K562 (cell line): Measurements from ENCODE around the gene UBE2L3. TPM values are rescaled to one million over a fixed set of nuclear protein-coding genes. Genes with fewer than 3 reads are reported as not detected.

Experiments used
- BRF1 ChIP-seq: IDR thresholded peaks from 3 replicates; pipeline ENCODE4 v1.6.1; 2011; ENCODE audit warnings: borderline replicate concordance, mild to moderate bottlenecking; ENCODE audit not compliant: insufficient read length; ENCODE audit errors: extremely low read depth
- CBFA2T2 ChIP-seq: fragments of 450-650 bp; conservative IDR thresholded peaks from 2 replicates; pipeline ENCODE4 v1.6.1; 2017; ENCODE audit warnings: mild to moderate bottlenecking
- CHCHD3 ChIP-seq: fragments of 250-450 bp; sonication (Bioruptor Pico); IDR thresholded peaks from 2 replicates; pipeline ENCODE4 v2.1.2; 2022; ENCODE audit warnings: mild to moderate bottlenecking
- DACH1 ChIP-seq: fragments of 450-650 bp; IDR thresholded peaks from 2 replicates; pipeline ENCODE4 v1.6.1; 2018; ENCODE audit not compliant: partially characterized antibody
- ETV6 ChIP-seq, 3 experiments: fragments of 150-350 bp in 1 of 3; sonication (generic) in 1 of 3; formaldehyde crosslinking in 1 of 3; IDR thresholded peaks; 2 replicates each; pipeline versions ENCODE4 v1.6.1 to v1.8.0; 2014 to 2022; ENCODE audit warnings: borderline replicate concordance in 2 of 3, low read depth in 2 of 3, antibody characterized with exemption in 1 of 3, low read length in 1 of 3, mild to moderate bottlenecking in 1 of 3, missing genetic modification reagents in 1 of 3
- FUS ChIP-seq: fragments of 200-400 bp; formaldehyde crosslinking; optimal IDR thresholded peaks from 2 replicates; pipeline ENCODE3; 2017; ENCODE audit warnings: low read depth, low read length
- HSF4 ChIP-seq: fragments of 250-450 bp; sonication (Bioruptor Pico); IDR thresholded peaks from 2 replicates; pipeline ENCODE4 v2.1.2; 2022; ENCODE audit warnings: mild to moderate bottlenecking, moderate library complexity, borderline replicate concordance
- KDM5B ChIP-seq: fragments of 200-600 bp; sonication (generic); IDR thresholded peaks from 2 replicates; pipeline ENCODE4 v1.6.1; 2012; ENCODE audit warnings: low read depth, mild to moderate bottlenecking, moderate library complexity, low read length, control low read depth, inconsistent platforms; ENCODE audit not compliant: insufficient replicate concordance
- MTF1 ChIP-seq: fragments of 250-450 bp; sonication (Bioruptor Pico); IDR thresholded peaks from 2 replicates; pipeline ENCODE4 v1.9.0; 2021; ENCODE audit warnings: moderate library complexity, mild to moderate bottlenecking, inconsistent platforms, borderline replicate concordance
- PML ChIP-seq: IDR thresholded peaks from 2 replicates; pipeline ENCODE4 v1.6.1; 2012; ENCODE audit warnings: low read length, inconsistent platforms
- POLR2AphosphoS5 ChIP-seq: IDR thresholded peaks from 2 replicates; pipeline ENCODE4 v1.6.1; 2011; ENCODE audit warnings: mild to moderate bottlenecking, low read depth, low read length, moderate library complexity; ENCODE audit not compliant: control insufficient read depth, insufficient read depth
- PRMT5 ChIP-seq: sonication (generic); formaldehyde crosslinking; IDR thresholded peaks from 2 replicates; pipeline ENCODE4 v1.5.0; 2020; ENCODE audit warnings: missing genetic modification reagents
- RFX5 ChIP-seq: IDR thresholded peaks from 2 replicates; pipeline ENCODE4 v1.6.1; 2011; ENCODE audit warnings: low read depth, mild to moderate bottlenecking, improper control_type of control experiment, low read length
- SMAD3 ChIP-seq: fragments of 450-650 bp; formaldehyde crosslinking; conservative IDR thresholded peaks from 2 replicates; pipeline ENCODE4 v1.4.0; 2020; ENCODE audit warnings: mild to moderate bottlenecking
- USF2 ChIP-seq: sonication (generic); formaldehyde crosslinking; IDR thresholded peaks from 2 replicates; pipeline ENCODE4 v1.5.0; 2020; ENCODE audit warnings: missing genetic modification reagents
- ZNF239 ChIP-seq: fragments of 250-450 bp; sonication (Bioruptor Pico); IDR thresholded peaks from 2 replicates; pipeline ENCODE4 v1.4.0; 2020; ENCODE audit warnings: mild to moderate bottlenecking
- ZNF436 ChIP-seq: fragments of 250-450, 450-650 bp; sonication (Bioruptor Pico); formaldehyde crosslinking; IDR thresholded peaks from 2 replicates; pipeline ENCODE4 v1.7.0; 2020; ENCODE audit warnings: mild to moderate bottlenecking
- polyA plus RNA-seq, 8 experiments: library from polyadenylated mRNA; depleted of rRNA in 4 of 8; stranded (reverse) in 5 of 8; unstranded in 3 of 8; fragments of >200 nt; fragmentation: Nextera tagmentation in 2 of 8; fragmentation: Illumina TruSeq in 1 of 8; extraction: Ambion mirVana in 2 of 8; extraction: Trizol in 1 of 8; gene quantifications; 2 replicates each; pipeline versions ENCODE4 v1.2.1 to v1.2.3, GENCODE V29; 2011 to 2014; ENCODE audit warnings: inconsistent platforms in 1 of 8, missing spikeins in 1 of 8
- total RNA-seq, 7 experiments: library from RNA; depleted of rRNA in 6 of 7; stranded (reverse); fragments of >200 nt in 6 of 7; fragmentation: Illumina TruSeq in 2 of 7; extraction: Trizol in 2 of 7; gene quantifications; 2 replicates each; pipeline versions ENCODE4 v1.2.1 to v1.2.3, GENCODE V29; 2011 to 2021; ENCODE audit warnings: low replicate concordance in 1 of 7
- TF ChIP-seq, protein P1 (sequence below): sonication (generic); formaldehyde crosslinking; IDR thresholded peaks from 2 replicates; pipeline ENCODE4 v1.8.0; 2022; ENCODE audit warnings: missing genetic modification reagents, mild to moderate bottlenecking, borderline replicate concordance
- TF ChIP-seq, protein P2 (sequence below): fragments of 450-650 bp; formaldehyde crosslinking; IDR thresholded peaks from 2 replicates; pipeline ENCODE4 v1.4.0; 2020; ENCODE audit warnings: mild to moderate bottlenecking, moderate library complexity
- TF ChIP-seq, protein P3 (sequence below): sonication (generic); formaldehyde crosslinking; IDR thresholded peaks from 2 replicates; pipeline ENCODE4 v1.8.1; 2022; ENCODE audit warnings: missing genetic modification reagents
- TF ChIP-seq, protein P4 (sequence below): sonication (generic); formaldehyde crosslinking; IDR thresholded peaks from 2 replicates; pipeline ENCODE4 v1.9.0; 2022; ENCODE audit warnings: mild to moderate bottlenecking, missing genetic modification reagents

The UBE2L3 gene
- total and polyA plus RNA-seq, 9 of the 15 experiments (the other 6 are each of a cell fraction or from before 2014, with no cell fraction given) = 215 to 625 (median 285) TPM

GRCh38 chr22:21590809-21591641 is 23.5 kb downstream of the UBE2L3 start (continued):
- TF ChIP-seq POLR2AphosphoS5 (0 out of 2 replicates have a peak, but pooled peaks have one; percentile 2), HSF4 (CRISPR knock-in tag) (no peak), ZNF239 (CRISPR knock-in tag) (no peak), BRF1 (no peak), MTF1 (CRISPR knock-in tag) (peak; percentile 56; the same call in 1 of the 2 replicates), CBFA2T2 (no peak), CHCHD3 (CRISPR knock-in tag) (no peak), FUS (no peak), SMAD3 (CRISPR knock-in tag) (no peak), KDM5B (no peak), PML (0 out of 2 replicates have a peak, but pooled peaks have one; percentile 2), ETV6 (IDR thresholded peaks at IDR 0.05; ENCODE audit: borderline replicate concordance in 1 of 2, low read depth in 2 of 2, low read length in 1 of 2) (no peak), ETV6 (CRISPR knock-in tag; IDR thresholded peaks at IDR 0.05; ENCODE audit: borderline replicate concordance) (no peak), DACH1 (no peak), RFX5 (no peak), ZNF436 (CRISPR knock-in tag) (0 out of 2 replicates have a peak, but pooled peaks have one; percentile 26), PRMT5 (CRISPR knock-in tag) (no peak), USF2 (peak; percentile 14; the same call in 1 of the 2 replicates)
- TF ChIP-seq, protein P1, sequence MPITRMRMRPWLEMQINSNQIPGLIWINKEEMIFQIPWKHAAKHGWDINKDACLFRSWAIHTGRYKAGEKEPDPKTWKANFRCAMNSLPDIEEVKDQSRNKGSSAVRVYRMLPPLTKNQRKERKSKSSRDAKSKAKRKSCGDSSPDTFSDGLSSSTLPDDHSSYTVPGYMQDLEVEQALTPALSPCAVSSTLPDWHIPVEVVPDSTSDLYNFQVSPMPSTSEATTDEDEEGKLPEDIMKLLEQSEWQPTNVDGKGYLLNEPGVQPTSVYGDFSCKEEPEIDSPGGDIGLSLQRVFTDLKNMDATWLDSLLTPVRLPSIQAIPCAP (CRISPR knock-in tag) = no peak
- TF ChIP-seq, protein P2, sequence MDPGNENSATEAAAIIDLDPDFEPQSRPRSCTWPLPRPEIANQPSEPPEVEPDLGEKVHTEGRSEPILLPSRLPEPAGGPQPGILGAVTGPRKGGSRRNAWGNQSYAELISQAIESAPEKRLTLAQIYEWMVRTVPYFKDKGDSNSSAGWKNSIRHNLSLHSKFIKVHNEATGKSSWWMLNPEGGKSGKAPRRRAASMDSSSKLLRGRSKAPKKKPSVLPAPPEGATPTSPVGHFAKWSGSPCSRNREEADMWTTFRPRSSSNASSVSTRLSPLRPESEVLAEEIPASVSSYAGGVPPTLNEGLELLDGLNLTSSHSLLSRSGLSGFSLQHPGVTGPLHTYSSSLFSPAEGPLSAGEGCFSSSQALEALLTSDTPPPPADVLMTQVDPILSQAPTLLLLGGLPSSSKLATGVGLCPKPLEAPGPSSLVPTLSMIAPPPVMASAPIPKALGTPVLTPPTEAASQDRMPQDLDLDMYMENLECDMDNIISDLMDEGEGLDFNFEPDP (CRISPR knock-in tag) = no peak
- TF ChIP-seq, protein P3, sequence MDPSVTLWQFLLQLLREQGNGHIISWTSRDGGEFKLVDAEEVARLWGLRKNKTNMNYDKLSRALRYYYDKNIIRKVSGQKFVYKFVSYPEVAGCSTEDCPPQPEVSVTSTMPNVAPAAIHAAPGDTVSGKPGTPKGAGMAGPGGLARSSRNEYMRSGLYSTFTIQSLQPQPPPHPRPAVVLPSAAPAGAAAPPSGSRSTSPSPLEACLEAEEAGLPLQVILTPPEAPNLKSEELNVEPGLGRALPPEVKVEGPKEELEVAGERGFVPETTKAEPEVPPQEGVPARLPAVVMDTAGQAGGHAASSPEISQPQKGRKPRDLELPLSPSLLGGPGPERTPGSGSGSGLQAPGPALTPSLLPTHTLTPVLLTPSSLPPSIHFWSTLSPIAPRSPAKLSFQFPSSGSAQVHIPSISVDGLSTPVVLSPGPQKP (CRISPR knock-in tag) = no peak
- TF ChIP-seq, protein P4, sequence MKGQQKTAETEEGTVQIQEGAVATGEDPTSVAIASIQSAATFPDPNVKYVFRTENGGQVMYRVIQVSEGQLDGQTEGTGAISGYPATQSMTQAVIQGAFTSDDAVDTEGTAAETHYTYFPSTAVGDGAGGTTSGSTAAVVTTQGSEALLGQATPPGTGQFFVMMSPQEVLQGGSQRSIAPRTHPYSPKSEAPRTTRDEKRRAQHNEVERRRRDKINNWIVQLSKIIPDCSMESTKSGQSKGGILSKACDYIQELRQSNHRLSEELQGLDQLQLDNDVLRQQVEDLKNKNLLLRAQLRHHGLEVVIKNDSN (CRISPR knock-in tag) = no peak
